CD4-positive, alpha-beta memory T cell (primary cell): ENCODE measurements around the gene GPD2. TPM values are rescaled to one million over a fixed set of nuclear protein-coding genes. Genes with fewer than 3 reads are reported as not detected.
A peak's percentile ranks its signal among the peaks of the same experiment; 100 is the strongest.
"Not testable (repeated sequence)": the region's sequence is repeated elsewhere in the genome, so short reads cannot be mapped to it uniquely, and the experiment has no call there.

Experiments
- CTCF ChIA-PET: fragments of 350-600 bp; sonication (Branson Sonifier 250); formaldehyde crosslinking; loops from one replicate; lab custom pipeline; 2021; ENCODE audit warnings: inconsistent platforms; ENCODE audit not compliant: partially characterized antibody; lab: Charles Lee
- POLR2A ChIA-PET: fragments of 350-600 bp; sonication (Branson Sonifier 250); formaldehyde crosslinking; loops from one replicate; lab custom pipeline; 2021; ENCODE audit not compliant: partially characterized antibody; lab: Charles Lee
- DNase-seq, 5 donors: peaks; one replicate each; pipeline versions ENCODE4 v3.0.0 to v3.0.0-alpha.2; 2020 to 2022; ENCODE audit warnings: mixed read lengths in 1 of 5
- H3K27ac ChIP-seq: one replicate; pipeline ENCODE4 v1.7.0; 2013; ENCODE audit warnings: low read depth, low read length
- H3K27me3 ChIP-seq: 2 replicates; pipeline ENCODE4 v1.7.0; 2013; ENCODE audit warnings: mild to moderate bottlenecking, low read length, moderate library complexity; ENCODE audit not compliant: insufficient read depth
- H3K36me3 ChIP-seq: 2 replicates; pipeline ENCODE4 v1.7.0; 2013; ENCODE audit warnings: mild to moderate bottlenecking, low read length, moderate library complexity; ENCODE audit not compliant: insufficient read depth
- H3K4me1 ChIP-seq: 2 replicates; pipeline ENCODE4 v1.7.0; 2013; ENCODE audit warnings: mild to moderate bottlenecking, low read length, moderate library complexity; ENCODE audit not compliant: insufficient read depth
- H3K4me3 ChIP-seq, 2 donors: one replicate each; pipeline ENCODE4 v1.7.0; 2013; ENCODE audit warnings: low read length in 2 of 2, mild to moderate bottlenecking in 1 of 2
- H3K9me3 ChIP-seq, 2 donors: one replicate each; pipeline ENCODE4 v1.7.0; 2013; ENCODE audit warnings: low read length in 2 of 2, control low read depth in 1 of 2; ENCODE audit not compliant: control insufficient read depth in 1 of 2
- H3K27ac Mint-ChIP-seq, 7 donors: one replicate each; pipeline ENCODE4 v1.8.0; 2020 to 2021; ENCODE audit warnings: mixed read lengths in 7 of 7, mild to moderate bottlenecking in 6 of 7, inconsistent platforms in 3 of 7, moderate library complexity in 3 of 7
- H3K27me3 Mint-ChIP-seq, 2 donors: one replicate each; pipeline ENCODE4 v1.8.0; 2020 to 2021; ENCODE audit warnings: mixed read lengths in 2 of 2
- H3K36me3 Mint-ChIP-seq, 2 donors: one replicate each; pipeline ENCODE4 v1.8.0; 2020 to 2021; ENCODE audit warnings: mixed read lengths in 2 of 2, inconsistent platforms in 1 of 2, mild to moderate bottlenecking in 1 of 2
- H3K4me1 Mint-ChIP-seq, 4 donors: one replicate each; pipeline ENCODE4 v1.8.0; 2020 to 2021; ENCODE audit warnings: mixed read lengths in 4 of 4, mild to moderate bottlenecking in 1 of 4
- H3K4me3 Mint-ChIP-seq, 8 donors: one replicate each; pipeline ENCODE4 v1.8.0; 2020 to 2021; ENCODE audit warnings: mixed read lengths in 8 of 8, mild to moderate bottlenecking in 7 of 8, moderate library complexity in 6 of 8, inconsistent platforms in 3 of 8
- H3K9me3 Mint-ChIP-seq, 8 donors: one replicate each; pipeline ENCODE4 v1.8.0; 2020 to 2021; ENCODE audit warnings: mixed read lengths in 8 of 8, mild to moderate bottlenecking in 5 of 8, inconsistent platforms in 3 of 8, moderate library complexity in 1 of 8
- intact Hi-C: fragments of 100-400 bp; cut with micrococcal nuclease; formaldehyde crosslinking; loops from one replicate; pipeline ENCODE4 v1.15.1; 2023
- polyA plus RNA-seq, 2 donors: library from polyadenylated mRNA; unstranded; fragments of 300-500 nt; fragmentation: Illumina TruSeq; gene quantifications; one replicate each; pipeline ENCODE4 v1.2.3, GENCODE V29; 2021
- total RNA-seq, 2 experiments: library from RNA; stranded (reverse); gene quantifications; one replicate each; pipeline ENCODE4 v1.2.3, GENCODE V29; 2021

The GPD2 gene
- total and polyA plus RNA-seq, 4 experiments from 2014 or later = 3.5 to 13.1 (median 10.0) TPM

GRCh38 chr2:156522864-156523440 is 86.8 kb downstream of the GPD2 start:
- intact Hi-C loops = no loop called here
- no peaks in the 10 kb centered on the region for H3K4me1 ChIP-seq
- H3K4me3 ChIP-seq = no peak overlapping the region
- no peak for DNase-seq
- Mint-ChIP-seq H3K9me3 (no peaks in the 10 kb centered on the region), H3K4me1 (peaks cover 0 to 3% (median 0%) of the 10 kb centered on the region in 4 donors), H3K36me3 (peaks cover 20 to 26% of the 10 kb centered on the region in 2 donors), H3K4me3 (no peak overlapping the region), H3K27ac (peak overlapping the region in 1 of 7 donors; percentile 62), H3K27me3 (no peaks in the 10 kb centered on the region)
- no peaks in the 10 kb centered on the region for H3K36me3 ChIP-seq
- H3K27ac ChIP-seq = no peak overlapping the region
- ChIA-PET CTCF (no interaction called here), POLR2A (no interaction called here)
- no peaks in the 10 kb centered on the region for H3K27me3 ChIP-seq
- H3K9me3 ChIP-seq = no peaks in the 10 kb centered on the region

- Mint-ChIP-seq H3K4me3 (no peak overlapping the region), H3K4me1 (peaks cover 0 to 3% (median 0%) of the 10 kb centered on the region in 4 donors), H3K27ac (peak overlapping the region in 1 of 7 donors; percentile 4), H3K9me3 (peaks cover 0 to 6% (median 0%) of the 10 kb centered on the region in 8 donors), H3K27me3 (no peaks in the 10 kb centered on the region), H3K36me3 (peaks cover 4 to 10% of the 10 kb centered on the region in 2 donors)
- Histone ChIP-seq H3K27me3 (no peaks in the 10 kb centered on the region), H3K36me3 (no peaks in the 10 kb centered on the region), H3K4me1 (no peaks in the 10 kb centered on the region), H3K27ac (no peak overlapping the region), H3K4me3 (no peak overlapping the region), H3K9me3 (no peaks in the 10 kb centered on the region)
- intact Hi-C loops = no loop called here
- CTCF ChIA-PET = no interaction called here
- POLR2A ChIA-PET = no interaction called here
- no peak for DNase-seq
Observed at GRCh38 chr2:156526950-156527636, 90.9 kb downstream of the GPD2 start.

GRCh38 chr2:156528583-156528982 is 92.4 kb downstream of the GPD2 start:
- H3K27me3 Mint-ChIP-seq, intact Hi-C loops, CTCF ChIA-PET, DNase-seq, H3K27me3 ChIP-seq, H3K4me1 ChIP-seq, H3K9me3 ChIP-seq, H3K9me3 Mint-ChIP-seq, H3K4me3 Mint-ChIP-seq, H3K4me1 Mint-ChIP-seq, H3K4me3 ChIP-seq, H3K27ac Mint-ChIP-seq, H3K27ac ChIP-seq, H3K36me3 ChIP-seq, POLR2A ChIA-PET: not testable (repeated sequence)
- H3K36me3 Mint-ChIP-seq = peaks cover 6 to 12% of the 10 kb centered on the region in 2 donors

GRCh38 chr2:156532989-156533388 is 96.8 kb downstream of the GPD2 start:
- Mint-ChIP-seq H3K4me1 (peaks cover 2 to 10% (median 6%) of the 10 kb centered on the region in 4 donors), H3K27ac (peak overlapping the region in 1 of 7 donors; percentile 29), H3K36me3 (peaks cover 3 to 14% of the 10 kb centered on the region in 2 donors), H3K27me3 (no peaks in the 10 kb centered on the region), H3K4me3 (no peak overlapping the region), H3K9me3 (peaks cover 0 to 6% (median 0%) of the 10 kb centered on the region in 8 donors)
- H3K4me1 ChIP-seq = no peaks in the 10 kb centered on the region
- ChIA-PET CTCF (interaction anchor here (0.5 to 1.3 kb wide), 2 partner anchors 11 to 197 kb away, joined by 3 read pairs; no protein-coding TSS in a partner anchor), POLR2A (no interaction called here)
- intact Hi-C loops = no loop called here
- no peaks in the 10 kb centered on the region for H3K36me3 ChIP-seq
- no peaks in the 10 kb centered on the region for H3K27me3 ChIP-seq
- H3K9me3 ChIP-seq = no peaks in the 10 kb centered on the region
- DNase-seq = no peak
- H3K4me3 ChIP-seq = no peak overlapping the region
- H3K27ac ChIP-seq = no peak overlapping the region

- CTCF ChIA-PET = no interaction called here
- Histone ChIP-seq H3K4me3 (no peak overlapping the region), H3K27ac (no peak overlapping the region), H3K9me3 (no peaks in the 10 kb centered on the region), H3K4me1 (no peaks in the 10 kb centered on the region), H3K36me3 (no peaks in the 10 kb centered on the region), H3K27me3 (no peaks in the 10 kb centered on the region)
- no peak for DNase-seq
- POLR2A ChIA-PET = no interaction called here
- no peak overlapping the region for H3K27ac Mint-ChIP-seq
- H3K4me3 Mint-ChIP-seq = no peak overlapping the region
- H3K36me3 Mint-ChIP-seq = peaks cover 7 to 14% of the 10 kb centered on the region in 2 donors
- peaks cover 7 to 13% (median 10%) of the 10 kb centered on the region in 4 donors for H3K4me1 Mint-ChIP-seq
- no peaks in the 10 kb centered on the region for H3K27me3 Mint-ChIP-seq
- intact Hi-C loops = no loop called here
- H3K9me3 Mint-ChIP-seq = peaks cover 0 to 3% (median 0%) of the 10 kb centered on the region in 8 donors
Observed at GRCh38 chr2:156536534-156536933, 100.4 kb downstream of the GPD2 start.

GRCh38 chr2:156537141-156537540 is 101.0 kb downstream of the GPD2 start:
- Histone ChIP-seq H3K4me1 (no peaks in the 10 kb centered on the region), H3K4me3 (no peak overlapping the region), H3K36me3 (no peaks in the 10 kb centered on the region), H3K27ac (no peak overlapping the region), H3K27me3 (no peaks in the 10 kb centered on the region), H3K9me3 (no peaks in the 10 kb centered on the region)
- Mint-ChIP-seq H3K4me3 (no peak overlapping the region), H3K27me3 (no peaks in the 10 kb centered on the region), H3K36me3 (peaks cover 7 to 14% of the 10 kb centered on the region in 2 donors), H3K27ac (no peak overlapping the region), H3K4me1 (peaks cover 7 to 13% (median 10%) of the 10 kb centered on the region in 4 donors), H3K9me3 (peaks cover 0 to 3% (median 0%) of the 10 kb centered on the region in 8 donors)
- no peak for DNase-seq
- CTCF ChIA-PET = no interaction called here
- intact Hi-C loops = no loop called here
- POLR2A ChIA-PET = no interaction called here

GRCh38 chr2:156538083-156538504 is 101.9 kb downstream of the GPD2 start:
- Histone ChIP-seq H3K4me3 (no peak overlapping the region), H3K4me1 (no peaks in the 10 kb centered on the region), H3K36me3 (no peaks in the 10 kb centered on the region), H3K27me3 (no peaks in the 10 kb centered on the region), H3K9me3 (no peaks in the 10 kb centered on the region), H3K27ac (no peak overlapping the region)
- peaks cover 5 to 15% of the 10 kb centered on the region in 2 donors for H3K36me3 Mint-ChIP-seq
- peaks cover 7 to 13% (median 10%) of the 10 kb centered on the region in 4 donors for H3K4me1 Mint-ChIP-seq
- peaks cover 0 to 3% (median 0%) of the 10 kb centered on the region in 8 donors for H3K9me3 Mint-ChIP-seq
- DNase-seq = no peak
- H3K27me3 Mint-ChIP-seq = no peaks in the 10 kb centered on the region
- ChIA-PET CTCF (no interaction called here), POLR2A (interaction anchor here (0.6 kb wide), 1 partner anchor 35 kb away, joined by 3 read pairs; no protein-coding TSS in a partner anchor)
- intact Hi-C loops = no loop called here
- H3K4me3 Mint-ChIP-seq = no peak overlapping the region
- peak overlapping the region in 1 of 7 donors; percentile 38 for H3K27ac Mint-ChIP-seq
